ENCODE measurements around the gene AHI1.

- TF ChIP-seq CTCF (IDR thresholded peaks at IDR 0.05; ENCODE audit: low read length) (no peak), EZH2 (optimal IDR thresholded peaks at IDR 0.05; ENCODE audit: low read depth, low read length) (no peak), EZH2phosphoT487 (IDR thresholded peaks at IDR 0.05; ENCODE audit: low read length) (no peak)
These were observed 187.2 kb downstream of the AHI1 start for GRCh38 chr6:135310291-135310690.
